Mammary epithelial cell (primary cell): ENCODE data around the gene UBQLN3.

ENCODE experiments used
- EZH2 ChIP-seq: IDR thresholded peaks from 2 replicates; pipeline ENCODE4 v1.6.1; 2012; ENCODE audit warnings: low read length, inconsistent platforms, borderline replicate concordance
- TF ChIP-seq, protein P1 (sequence below), 2 donors: IDR thresholded peaks in 1 of 2; conservative IDR thresholded peaks in 1 of 2; 2 replicates each; pipeline ENCODE4 v1.5.1; 2011 to 2012; ENCODE audit warnings: inconsistent platforms in 2 of 2, low read length in 2 of 2, mild to moderate bottlenecking in 2 of 2, control low read depth in 1 of 2, low read depth in 1 of 2; ENCODE audit not compliant: insufficient read depth in 1 of 2; ENCODE audit errors: extremely low read depth in 1 of 2

DNA sequence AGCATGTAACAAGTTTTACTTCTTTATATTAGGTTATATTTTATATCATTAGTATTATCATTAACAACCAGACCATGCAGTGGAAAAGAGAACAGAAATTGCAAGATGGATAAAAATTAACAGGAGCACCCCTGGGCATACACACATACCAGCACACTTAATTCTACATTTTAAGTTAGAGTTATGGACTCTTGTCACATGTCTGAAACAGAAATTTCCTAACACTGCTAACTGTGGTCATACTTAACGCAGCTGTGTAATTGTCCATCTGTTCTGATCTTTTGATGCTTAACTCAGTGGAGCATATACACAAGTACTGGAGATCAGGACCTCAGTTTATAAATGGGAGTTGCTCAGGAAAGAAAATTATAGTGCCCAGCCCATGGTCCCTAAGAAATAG, 38.2 kb upstream of the UBQLN3 start:
- TF ChIP-seq, protein P1, sequence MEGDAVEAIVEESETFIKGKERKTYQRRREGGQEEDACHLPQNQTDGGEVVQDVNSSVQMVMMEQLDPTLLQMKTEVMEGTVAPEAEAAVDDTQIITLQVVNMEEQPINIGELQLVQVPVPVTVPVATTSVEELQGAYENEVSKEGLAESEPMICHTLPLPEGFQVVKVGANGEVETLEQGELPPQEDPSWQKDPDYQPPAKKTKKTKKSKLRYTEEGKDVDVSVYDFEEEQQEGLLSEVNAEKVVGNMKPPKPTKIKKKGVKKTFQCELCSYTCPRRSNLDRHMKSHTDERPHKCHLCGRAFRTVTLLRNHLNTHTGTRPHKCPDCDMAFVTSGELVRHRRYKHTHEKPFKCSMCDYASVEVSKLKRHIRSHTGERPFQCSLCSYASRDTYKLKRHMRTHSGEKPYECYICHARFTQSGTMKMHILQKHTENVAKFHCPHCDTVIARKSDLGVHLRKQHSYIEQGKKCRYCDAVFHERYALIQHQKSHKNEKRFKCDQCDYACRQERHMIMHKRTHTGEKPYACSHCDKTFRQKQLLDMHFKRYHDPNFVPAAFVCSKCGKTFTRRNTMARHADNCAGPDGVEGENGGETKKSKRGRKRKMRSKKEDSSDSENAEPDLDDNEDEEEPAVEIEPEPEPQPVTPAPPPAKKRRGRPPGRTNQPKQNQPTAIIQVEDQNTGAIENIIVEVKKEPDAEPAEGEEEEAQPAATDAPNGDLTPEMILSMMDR (conservative IDR thresholded peaks at IDR 0.05 in 1 of 2, IDR thresholded peaks at IDR 0.05 in 1 of 2; ENCODE audit: extremely low read depth in 1 of 2, insufficient read depth in 1 of 2, low read depth in 1 of 2, low read length in 2 of 2) = no peak
- no peak for TF ChIP-seq EZH2
